K562 (cell line): ENCODE data around the gene KRT222. TPM values are rescaled to one million over a fixed set of nuclear protein-coding genes. Genes with fewer than 3 reads are reported as not detected.

Experiments
- EGR1 ChIP-seq: fragments of 450-650 bp; conservative IDR thresholded peaks from 2 replicates; pipeline ENCODE4 v1.6.1; 2017; ENCODE audit warnings: mild to moderate bottlenecking
- SLC30A9 ChIP-seq: fragments of 250-450 bp; sonication (Bioruptor Pico); IDR thresholded peaks from 2 replicates; pipeline ENCODE4 v1.8.0; 2022; ENCODE audit warnings: mild to moderate bottlenecking, moderate library complexity
- SRSF3 ChIP-seq: fragments of 200-400 bp; formaldehyde crosslinking; IDR thresholded peaks from 2 replicates; pipeline ENCODE4 v1.6.1; 2016; ENCODE audit warnings: mild to moderate bottlenecking, low read length, moderate library complexity; ENCODE audit not compliant: insufficient read depth
- TCF3 ChIP-seq: sonication (generic); formaldehyde crosslinking; IDR thresholded peaks from 2 replicates; pipeline ENCODE4 v1.4.0; 2020; ENCODE audit warnings: mild to moderate bottlenecking, missing genetic modification reagents
- polyA plus RNA-seq, 8 experiments: library from polyadenylated mRNA; depleted of rRNA in 4 of 8; stranded (reverse) in 5 of 8; unstranded in 3 of 8; fragments of >200 nt; fragmentation: Nextera tagmentation in 2 of 8; fragmentation: Illumina TruSeq in 1 of 8; extraction: Ambion mirVana in 2 of 8; extraction: Trizol in 1 of 8; gene quantifications; 2 replicates each; pipeline versions ENCODE4 v1.2.1 to v1.2.3, GENCODE V29; 2011 to 2014; ENCODE audit warnings: inconsistent platforms in 1 of 8, missing spikeins in 1 of 8
- total RNA-seq, 7 experiments: library from RNA; depleted of rRNA in 6 of 7; stranded (reverse); fragments of >200 nt in 6 of 7; fragmentation: Illumina TruSeq in 2 of 7; extraction: Trizol in 2 of 7; gene quantifications; 2 replicates each; pipeline versions ENCODE4 v1.2.1 to v1.2.3, GENCODE V29; 2011 to 2021; ENCODE audit warnings: low replicate concordance in 1 of 7
- TF ChIP-seq, protein P1 (sequence below): fragments of 450-650 bp; IDR thresholded peaks from 2 replicates; pipeline ENCODE4 v1.6.1; 2017; ENCODE audit warnings: antibody characterized with exemption, mild to moderate bottlenecking
- TF ChIP-seq, protein P2 (sequence below): fragments of 450-650 bp; IDR thresholded peaks from 2 replicates; pipeline ENCODE4 v1.6.1; 2016; ENCODE audit warnings: mild to moderate bottlenecking, moderate library complexity

KRT222 gene
- total and polyA plus RNA-seq, 9 of the 15 experiments (the other 6 are each of a cell fraction or from before 2014, with no cell fraction given): 0.03 to 0.11 (median 0.05) TPM; not detected in 5

DNA sequence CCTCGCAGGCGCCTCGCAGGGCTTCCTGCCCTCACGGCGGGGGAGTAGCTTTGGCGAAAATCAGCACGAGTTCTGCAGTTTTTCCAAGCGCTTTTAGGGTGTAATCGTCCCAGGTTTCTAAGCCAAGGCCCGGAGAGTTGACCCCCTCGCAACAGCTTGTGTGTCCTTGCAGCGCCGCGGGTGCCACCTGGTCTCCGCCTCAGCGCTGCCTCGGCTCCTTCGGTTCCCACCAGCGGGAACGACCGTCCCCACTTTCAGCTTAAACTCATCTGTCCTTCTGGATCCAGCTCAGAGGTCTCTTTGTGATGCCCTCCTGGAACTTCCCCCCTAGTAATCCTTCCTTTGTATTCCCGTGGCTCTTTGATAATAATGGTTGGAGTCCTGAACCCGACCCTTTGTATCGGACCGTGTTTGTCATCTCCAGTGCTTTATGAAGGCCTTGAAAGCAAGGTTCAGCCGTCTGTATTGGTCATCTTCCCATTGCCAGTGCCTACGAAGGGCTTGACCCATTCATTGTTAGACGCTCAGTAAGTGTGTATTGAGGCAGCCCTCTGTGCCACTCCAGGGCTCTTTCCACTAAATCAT is 16.5 kb downstream of the KRT222 start (continued):
- TF ChIP-seq, protein P1, sequence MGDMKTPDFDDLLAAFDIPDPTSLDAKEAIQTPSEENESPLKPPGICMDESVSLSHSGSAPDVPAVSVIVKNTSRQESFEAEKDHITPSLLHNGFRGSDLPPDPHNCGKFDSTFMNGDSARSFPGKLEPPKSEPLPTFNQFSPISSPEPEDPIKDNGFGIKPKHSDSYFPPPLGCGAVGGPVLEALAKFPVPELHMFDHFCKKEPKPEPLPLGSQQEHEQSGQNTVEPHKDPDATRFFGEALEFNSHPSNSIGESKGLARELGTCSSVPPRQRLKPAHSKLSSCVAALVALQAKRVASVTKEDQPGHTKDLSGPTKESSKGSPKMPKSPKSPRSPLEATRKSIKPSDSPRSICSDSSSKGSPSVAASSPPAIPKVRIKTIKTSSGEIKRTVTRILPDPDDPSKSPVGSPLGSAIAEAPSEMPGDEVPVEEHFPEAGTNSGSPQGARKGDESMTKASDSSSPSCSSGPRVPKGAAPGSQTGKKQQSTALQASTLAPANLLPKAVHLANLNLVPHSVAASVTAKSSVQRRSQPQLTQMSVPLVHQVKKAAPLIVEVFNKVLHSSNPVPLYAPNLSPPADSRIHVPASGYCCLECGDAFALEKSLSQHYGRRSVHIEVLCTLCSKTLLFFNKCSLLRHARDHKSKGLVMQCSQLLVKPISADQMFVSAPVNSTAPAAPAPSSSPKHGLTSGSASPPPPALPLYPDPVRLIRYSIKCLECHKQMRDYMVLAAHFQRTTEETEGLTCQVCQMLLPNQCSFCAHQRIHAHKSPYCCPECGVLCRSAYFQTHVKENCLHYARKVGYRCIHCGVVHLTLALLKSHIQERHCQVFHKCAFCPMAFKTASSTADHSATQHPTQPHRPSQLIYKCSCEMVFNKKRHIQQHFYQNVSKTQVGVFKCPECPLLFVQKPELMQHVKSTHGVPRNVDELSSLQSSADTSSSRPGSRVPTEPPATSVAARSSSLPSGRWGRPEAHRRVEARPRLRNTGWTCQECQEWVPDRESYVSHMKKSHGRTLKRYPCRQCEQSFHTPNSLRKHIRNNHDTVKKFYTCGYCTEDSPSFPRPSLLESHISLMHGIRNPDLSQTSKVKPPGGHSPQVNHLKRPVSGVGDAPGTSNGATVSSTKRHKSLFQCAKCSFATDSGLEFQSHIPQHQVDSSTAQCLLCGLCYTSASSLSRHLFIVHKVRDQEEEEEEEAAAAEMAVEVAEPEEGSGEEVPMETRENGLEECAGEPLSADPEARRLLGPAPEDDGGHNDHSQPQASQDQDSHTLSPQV: 0 out of 2 replicates have a peak, but pooled peaks have one; percentile 31
- no peak for TF ChIP-seq SLC30A9 (CRISPR knock-in tag)
- TF ChIP-seq, protein P2, sequence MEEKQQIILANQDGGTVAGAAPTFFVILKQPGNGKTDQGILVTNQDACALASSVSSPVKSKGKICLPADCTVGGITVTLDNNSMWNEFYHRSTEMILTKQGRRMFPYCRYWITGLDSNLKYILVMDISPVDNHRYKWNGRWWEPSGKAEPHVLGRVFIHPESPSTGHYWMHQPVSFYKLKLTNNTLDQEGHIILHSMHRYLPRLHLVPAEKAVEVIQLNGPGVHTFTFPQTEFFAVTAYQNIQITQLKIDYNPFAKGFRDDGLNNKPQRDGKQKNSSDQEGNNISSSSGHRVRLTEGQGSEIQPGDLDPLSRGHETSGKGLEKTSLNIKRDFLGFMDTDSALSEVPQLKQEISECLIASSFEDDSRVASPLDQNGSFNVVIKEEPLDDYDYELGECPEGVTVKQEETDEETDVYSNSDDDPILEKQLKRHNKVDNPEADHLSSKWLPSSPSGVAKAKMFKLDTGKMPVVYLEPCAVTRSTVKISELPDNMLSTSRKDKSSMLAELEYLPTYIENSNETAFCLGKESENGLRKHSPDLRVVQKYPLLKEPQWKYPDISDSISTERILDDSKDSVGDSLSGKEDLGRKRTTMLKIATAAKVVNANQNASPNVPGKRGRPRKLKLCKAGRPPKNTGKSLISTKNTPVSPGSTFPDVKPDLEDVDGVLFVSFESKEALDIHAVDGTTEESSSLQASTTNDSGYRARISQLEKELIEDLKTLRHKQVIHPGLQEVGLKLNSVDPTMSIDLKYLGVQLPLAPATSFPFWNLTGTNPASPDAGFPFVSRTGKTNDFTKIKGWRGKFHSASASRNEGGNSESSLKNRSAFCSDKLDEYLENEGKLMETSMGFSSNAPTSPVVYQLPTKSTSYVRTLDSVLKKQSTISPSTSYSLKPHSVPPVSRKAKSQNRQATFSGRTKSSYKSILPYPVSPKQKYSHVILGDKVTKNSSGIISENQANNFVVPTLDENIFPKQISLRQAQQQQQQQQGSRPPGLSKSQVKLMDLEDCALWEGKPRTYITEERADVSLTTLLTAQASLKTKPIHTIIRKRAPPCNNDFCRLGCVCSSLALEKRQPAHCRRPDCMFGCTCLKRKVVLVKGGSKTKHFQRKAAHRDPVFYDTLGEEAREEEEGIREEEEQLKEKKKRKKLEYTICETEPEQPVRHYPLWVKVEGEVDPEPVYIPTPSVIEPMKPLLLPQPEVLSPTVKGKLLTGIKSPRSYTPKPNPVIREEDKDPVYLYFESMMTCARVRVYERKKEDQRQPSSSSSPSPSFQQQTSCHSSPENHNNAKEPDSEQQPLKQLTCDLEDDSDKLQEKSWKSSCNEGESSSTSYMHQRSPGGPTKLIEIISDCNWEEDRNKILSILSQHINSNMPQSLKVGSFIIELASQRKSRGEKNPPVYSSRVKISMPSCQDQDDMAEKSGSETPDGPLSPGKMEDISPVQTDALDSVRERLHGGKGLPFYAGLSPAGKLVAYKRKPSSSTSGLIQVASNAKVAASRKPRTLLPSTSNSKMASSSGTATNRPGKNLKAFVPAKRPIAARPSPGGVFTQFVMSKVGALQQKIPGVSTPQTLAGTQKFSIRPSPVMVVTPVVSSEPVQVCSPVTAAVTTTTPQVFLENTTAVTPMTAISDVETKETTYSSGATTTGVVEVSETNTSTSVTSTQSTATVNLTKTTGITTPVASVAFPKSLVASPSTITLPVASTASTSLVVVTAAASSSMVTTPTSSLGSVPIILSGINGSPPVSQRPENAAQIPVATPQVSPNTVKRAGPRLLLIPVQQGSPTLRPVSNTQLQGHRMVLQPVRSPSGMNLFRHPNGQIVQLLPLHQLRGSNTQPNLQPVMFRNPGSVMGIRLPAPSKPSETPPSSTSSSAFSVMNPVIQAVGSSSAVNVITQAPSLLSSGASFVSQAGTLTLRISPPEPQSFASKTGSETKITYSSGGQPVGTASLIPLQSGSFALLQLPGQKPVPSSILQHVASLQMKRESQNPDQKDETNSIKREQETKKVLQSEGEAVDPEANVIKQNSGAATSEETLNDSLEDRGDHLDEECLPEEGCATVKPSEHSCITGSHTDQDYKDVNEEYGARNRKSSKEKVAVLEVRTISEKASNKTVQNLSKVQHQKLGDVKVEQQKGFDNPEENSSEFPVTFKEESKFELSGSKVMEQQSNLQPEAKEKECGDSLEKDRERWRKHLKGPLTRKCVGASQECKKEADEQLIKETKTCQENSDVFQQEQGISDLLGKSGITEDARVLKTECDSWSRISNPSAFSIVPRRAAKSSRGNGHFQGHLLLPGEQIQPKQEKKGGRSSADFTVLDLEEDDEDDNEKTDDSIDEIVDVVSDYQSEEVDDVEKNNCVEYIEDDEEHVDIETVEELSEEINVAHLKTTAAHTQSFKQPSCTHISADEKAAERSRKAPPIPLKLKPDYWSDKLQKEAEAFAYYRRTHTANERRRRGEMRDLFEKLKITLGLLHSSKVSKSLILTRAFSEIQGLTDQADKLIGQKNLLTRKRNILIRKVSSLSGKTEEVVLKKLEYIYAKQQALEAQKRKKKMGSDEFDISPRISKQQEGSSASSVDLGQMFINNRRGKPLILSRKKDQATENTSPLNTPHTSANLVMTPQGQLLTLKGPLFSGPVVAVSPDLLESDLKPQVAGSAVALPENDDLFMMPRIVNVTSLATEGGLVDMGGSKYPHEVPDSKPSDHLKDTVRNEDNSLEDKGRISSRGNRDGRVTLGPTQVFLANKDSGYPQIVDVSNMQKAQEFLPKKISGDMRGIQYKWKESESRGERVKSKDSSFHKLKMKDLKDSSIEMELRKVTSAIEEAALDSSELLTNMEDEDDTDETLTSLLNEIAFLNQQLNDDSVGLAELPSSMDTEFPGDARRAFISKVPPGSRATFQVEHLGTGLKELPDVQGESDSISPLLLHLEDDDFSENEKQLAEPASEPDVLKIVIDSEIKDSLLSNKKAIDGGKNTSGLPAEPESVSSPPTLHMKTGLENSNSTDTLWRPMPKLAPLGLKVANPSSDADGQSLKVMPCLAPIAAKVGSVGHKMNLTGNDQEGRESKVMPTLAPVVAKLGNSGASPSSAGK: 0 out of 2 replicates have a peak, but pooled peaks have one; percentile 30
- TF ChIP-seq TCF3 (CRISPR knock-in tag): 0 out of 2 replicates have a peak, but pooled peaks have one; percentile 3
- no peak for TF ChIP-seq SRSF3
- 0 out of 2 replicates have a peak, but pooled peaks have one; percentile 14 for TF ChIP-seq EGR1
